Measurements from ENCODE around the gene ZMYND19.
A peak's percentile ranks its signal among the peaks of the same experiment; 100 is the strongest.
"Not testable (repeated sequence)": the region's sequence is repeated elsewhere in the genome, so short reads cannot be mapped to it uniquely, and the experiment has no call there.

ZMYND19 gene

GRCh38 chr9:137590469-137591383 is at the start of gene ZMYND19:
TSS of gene ZMYND19 (minus strand) at chr9:137590512. CDS start at chr9:137590263, 249 bp downstream.
- DNase-seq = peak; percentile 47

- no peak for DNase-seq
Observed at GRCh38 chr9:137639303-137640051, 49.2 kb upstream of the ZMYND19 start.

GRCh38 chr9:137638680-137639079 is 48.4 kb upstream of the ZMYND19 start:
- no peak for DNase-seq

- DNase-seq = no peak
Observed at GRCh38 chr9:137634016-137634415, 43.7 kb upstream of the ZMYND19 start.

- DNase-seq = no peak
Observed at GRCh38 chr9:137632230-137633161, 42.2 kb upstream of the ZMYND19 start.

GRCh38 chr9:137631345-137632229 is 41.3 kb upstream of the ZMYND19 start:
- DNase-seq = no peak

- DNase-seq = no peak
Observed at GRCh38 chr9:137630679-137631078, 40.4 kb upstream of the ZMYND19 start.

- DNase-seq = no peak
Observed at GRCh38 chr9:137630126-137630525, 39.8 kb upstream of the ZMYND19 start.

GRCh38 chr9:137627406-137627805 is 37.1 kb upstream of the ZMYND19 start:
- not testable (repeated sequence) for DNase-seq

GRCh38 chr9:137626464-137626863 is 36.2 kb upstream of the ZMYND19 start:
- DNase-seq = no peak

- not testable (repeated sequence) for DNase-seq
Observed at GRCh38 chr9:137622211-137622610, 31.9 kb upstream of the ZMYND19 start.

- DNase-seq = no peak
Observed at GRCh38 chr9:137621131-137621757, 30.9 kb upstream of the ZMYND19 start.

- no peak for DNase-seq
Observed at GRCh38 chr9:137620581-137620980, 30.3 kb upstream of the ZMYND19 start.

GRCh38 chr9:137620048-137620405 is 29.7 kb upstream of the ZMYND19 start:
- no peak for DNase-seq

GRCh38 chr9:137619240-137620047 is 29.1 kb upstream of the ZMYND19 start:
- no peak for DNase-seq

- DNase-seq = peak; percentile 38
Observed at GRCh38 chr9:137618105-137619067, 28.1 kb upstream of the ZMYND19 start, which contains the start of gene EHMT1. TSS of gene EHMT1 (plus strand) at chr9:137619005. CDS start at chr9:137619029, 24 bp downstream.

GRCh38 chr9:137615387-137615871 is 25.1 kb upstream of the ZMYND19 start:
- DNase-seq = no peak

- DNase-seq = no peak
Observed at GRCh38 chr9:137614631-137615386, 24.5 kb upstream of the ZMYND19 start.
